GM19240 (cell line): ENCODE data around the gene KRTAP2-4.
"Not testable (repeated sequence)": the region's sequence is repeated elsewhere in the genome, so short reads cannot be mapped to it uniquely, and the experiment has no call there.

Experiments used
- DNase-seq: peaks from one replicate; pipeline ENCODE4 v3.0.0; 2011; ENCODE audit warnings: low spot score; ENCODE audit not compliant: insufficient read length

Gene KRTAP2-4

GRCh38 chr17:41065829-41066624, at the start of gene KRTAP2-4:
Gene KRTAP2-4 (minus strand): TSS chr17:41065879. CDS start chr17:41065845, 34 bp downstream.
- no peak for DNase-seq

GRCh38 chr17:41111151-41111885, 45.6 kb upstream of the KRTAP2-4 start:
- no peak for DNase-seq

GRCh38 chr17:41108728-41109386, 43.2 kb upstream of the KRTAP2-4 start:
- not testable (repeated sequence) for DNase-seq

GRCh38 chr17:41107941-41108450, 42.3 kb upstream of the KRTAP2-4 start:
- no peak for DNase-seq

GRCh38 chr17:41105347-41105746, 39.7 kb upstream of the KRTAP2-4 start, which contains the start of gene KRTAP4-9:
Gene KRTAP4-9 (plus strand): TSS chr17:41105389. CDS start chr17:41105389, 0 bp downstream.
- not testable (repeated sequence) for DNase-seq

- not testable (repeated sequence) for DNase-seq
Observed at GRCh38 chr17:41104386-41105038, 38.8 kb upstream of the KRTAP2-4 start.

- DNase-seq = no peak
Observed at GRCh38 chr17:41103896-41104295, 38.2 kb upstream of the KRTAP2-4 start.

GRCh38 chr17:41101586-41102259, 36.0 kb upstream of the KRTAP2-4 start, which contains the start of gene KRTAP4-16:
Gene KRTAP4-16 (minus strand): TSS chr17:41102209. CDS start chr17:41102209, 0 bp downstream.
- DNase-seq = no peak

- DNase-seq = not testable (repeated sequence)
Observed at GRCh38 chr17:41099682-41100480, 34.2 kb upstream of the KRTAP2-4 start.

- no peak for DNase-seq
Observed at GRCh38 chr17:41098481-41098880, 32.8 kb upstream of the KRTAP2-4 start.

- no peak for DNase-seq
Observed at GRCh38 chr17:41098042-41098441, 32.4 kb upstream of the KRTAP2-4 start, which contains the start of gene KRTAP4-8. Gene KRTAP4-8 (minus strand): TSS chr17:41098142. CDS start chr17:41098084, 58 bp downstream.

GRCh38 chr17:41096055-41096454, 30.4 kb upstream of the KRTAP2-4 start:
- no peak for DNase-seq

- not testable (repeated sequence) for DNase-seq
Observed at GRCh38 chr17:41088760-41089352, 23.2 kb upstream of the KRTAP2-4 start.

GRCh38 chr17:41084100-41084856, 18.6 kb upstream of the KRTAP2-4 start, which contains the start of gene KRTAP4-7:
Gene KRTAP4-7 (plus strand): TSS chr17:41084150. CDS start chr17:41084207, 57 bp downstream.
- DNase-seq = not testable (repeated sequence)

- DNase-seq = not testable (repeated sequence)
Observed at GRCh38 chr17:41083427-41083826, 17.7 kb upstream of the KRTAP2-4 start.

- DNase-seq = no peak
Observed at GRCh38 chr17:41082626-41083025, 16.9 kb upstream of the KRTAP2-4 start.

- no peak for DNase-seq
Observed at GRCh38 chr17:41076788-41077187, 11.1 kb upstream of the KRTAP2-4 start.

- no peak for DNase-seq
Observed at GRCh38 chr17:41073676-41074075, 8.0 kb upstream of the KRTAP2-4 start.
